Activated CD8-positive, alpha-beta T cell treated with anti-CD3 and anti-CD28 coated beads, Interleukin-2, amount 10 ng/mL, durations not matched to agents 7 days and 5 days (primary cell): ENCODE data around the gene IL34. TPM values are rescaled to one million over a fixed set of nuclear protein-coding genes. Genes with fewer than 3 reads are reported as not detected.
"Not testable (repeated sequence)": the region's sequence is repeated elsewhere in the genome, so short reads cannot be mapped to it uniquely, and the experiment has no call there.

Source experiments
- ATAC-seq: fragments of 150-1000 bp; cut with Tn5 transposase; one replicate; pipeline ENCODE4 v1.10.0; 2021; ENCODE audit warnings: moderate library complexity
- CTCF ChIA-PET: fragments of 350-600 bp; sonication (Branson Sonifier 250); formaldehyde crosslinking; loops from one replicate; lab custom pipeline; 2021; ENCODE audit warnings: antibody characterized with exemption; lab: Charles Lee
- POLR2A ChIA-PET: fragments of 350-600 bp; sonication (Branson Sonifier 250); formaldehyde crosslinking; loops from one replicate; lab custom pipeline; 2021; ENCODE audit warnings: antibody characterized with exemption; lab: Charles Lee
- DNase-seq: peaks from one replicate; pipeline ENCODE4 v3.0.0-alpha.2; 2020
- H3K27ac Mint-ChIP-seq: one replicate; pipeline ENCODE4 v1.8.0; 2021; ENCODE audit warnings: mild to moderate bottlenecking, mixed read lengths
- H3K27me3 Mint-ChIP-seq: one replicate; pipeline ENCODE4 v1.8.0; 2021; ENCODE audit warnings: low read depth, mixed read lengths
- H3K36me3 Mint-ChIP-seq: one replicate; pipeline ENCODE4 v1.8.0; 2021; ENCODE audit warnings: low read depth, mixed read lengths
- H3K4me1 Mint-ChIP-seq: one replicate; pipeline ENCODE4 v1.8.0; 2021; ENCODE audit warnings: low read depth, mixed read lengths
- H3K4me3 Mint-ChIP-seq: one replicate; pipeline ENCODE4 v1.8.0; 2021; ENCODE audit warnings: mild to moderate bottlenecking, mixed read lengths
- H3K9me3 Mint-ChIP-seq: one replicate; pipeline ENCODE4 v1.8.0; 2022; ENCODE audit warnings: mixed read lengths; ENCODE audit not compliant: insufficient read depth
- total RNA-seq, 2 experiments: library from RNA; stranded (reverse); gene quantifications; one replicate each; pipeline ENCODE4 v1.2.3, GENCODE V29; 2021

The IL34 gene
- total RNA-seq, 2 experiments from 2014 or later = 0.13 to 0.42 TPM

GRCh38 chr16:70634861-70635260, 11.5 kb upstream of the IL34 start:
- CTCF ChIA-PET = no interaction called here
- POLR2A ChIA-PET = no interaction called here

GRCh38 chr16:70635336-70636016, 10.9 kb upstream of the IL34 start:
- POLR2A ChIA-PET = no interaction called here
- peaks cover 8% of the 10 kb centered on the region for H3K27me3 Mint-ChIP-seq
- no peaks in the 10 kb centered on the region for H3K36me3 Mint-ChIP-seq
- H3K4me3 Mint-ChIP-seq = no peak overlapping the region
- CTCF ChIA-PET = interaction anchor here (1.2 kb wide), 1 partner anchor 19 kb away, joined by 3 read pairs; no protein-coding TSS in a partner anchor
- H3K4me1 Mint-ChIP-seq = no peaks in the 10 kb centered on the region
- H3K27ac Mint-ChIP-seq = no peak overlapping the region
- DNase-seq (no peak), ATAC-seq (no peak)
- H3K9me3 Mint-ChIP-seq = no peaks in the 10 kb centered on the region

More at GRCh38 chr16:70634861-70635260, 11.5 kb upstream of the IL34 start:
- Mint-ChIP-seq H3K4me1 (no peaks in the 10 kb centered on the region), H3K27ac (no peak overlapping the region), H3K9me3 (no peaks in the 10 kb centered on the region), H3K27me3 (peaks cover 8% of the 10 kb centered on the region), H3K4me3 (no peak overlapping the region), H3K36me3 (no peaks in the 10 kb centered on the region)
- no peak for ATAC-seq
- DNase-seq = no peak

- ATAC-seq = no peak
- CTCF ChIA-PET = interaction anchor here (0.6 to 1.5 kb wide), 3 partner anchors 12 to 114 kb away, joined by 3 read pairs; no protein-coding TSS in a partner anchor
- no peaks in the 10 kb centered on the region for H3K4me1 Mint-ChIP-seq
Observed at GRCh38 chr16:70638814-70639792, 7.3 kb upstream of the IL34 start.

GRCh38 chr16:70642633-70643032, 3.7 kb upstream of the IL34 start:
- ChIA-PET POLR2A (no interaction called here), CTCF (no interaction called here)
- H3K4me3 Mint-ChIP-seq = no peak overlapping the region
- H3K4me1 Mint-ChIP-seq = no peaks in the 10 kb centered on the region
- DNase-seq (no peak), ATAC-seq (no peak)
- peaks cover 12% of the 10 kb centered on the region for H3K27me3 Mint-ChIP-seq
- no peak overlapping the region for H3K27ac Mint-ChIP-seq
- H3K9me3 Mint-ChIP-seq = no peaks in the 10 kb centered on the region
- H3K36me3 Mint-ChIP-seq = no peaks in the 10 kb centered on the region

More at GRCh38 chr16:70638814-70639792, 7.3 kb upstream of the IL34 start:
- Mint-ChIP-seq H3K9me3 (no peaks in the 10 kb centered on the region), H3K4me3 (no peak overlapping the region), H3K27me3 (peaks cover 11% of the 10 kb centered on the region), H3K27ac (no peak overlapping the region), H3K36me3 (no peaks in the 10 kb centered on the region)
- DNase-seq = no peak
- POLR2A ChIA-PET = interaction anchor here (0.9 kb wide), 1 partner anchor 162 kb away, joined by 3 read pairs; no protein-coding TSS in a partner anchor

GRCh38 chr16:70643264-70643663, 3.1 kb upstream of the IL34 start:
- H3K4me1 Mint-ChIP-seq, DNase-seq, H3K27ac Mint-ChIP-seq, ATAC-seq, POLR2A ChIA-PET, H3K36me3 Mint-ChIP-seq, CTCF ChIA-PET, H3K4me3 Mint-ChIP-seq, H3K9me3 Mint-ChIP-seq: not testable (repeated sequence)
- H3K27me3 Mint-ChIP-seq = peaks cover 12% of the 10 kb centered on the region

GRCh38 chr16:70644763-70645597, 1.4 kb upstream of the IL34 start:
- no peaks in the 10 kb centered on the region for H3K4me1 Mint-ChIP-seq
- ChIA-PET CTCF (no interaction called here), POLR2A (no interaction called here)
- DNase-seq = no peak
- H3K4me3 Mint-ChIP-seq = no peak overlapping the region
- no peaks in the 10 kb centered on the region for H3K36me3 Mint-ChIP-seq
- no peak overlapping the region for H3K27ac Mint-ChIP-seq
- ATAC-seq = no peak
- peaks cover 12% of the 10 kb centered on the region for H3K27me3 Mint-ChIP-seq
- H3K9me3 Mint-ChIP-seq = no peaks in the 10 kb centered on the region

- Mint-ChIP-seq H3K27ac (no peak overlapping the region), H3K4me3 (no peak overlapping the region), H3K9me3 (no peaks in the 10 kb centered on the region), H3K36me3 (no peaks in the 10 kb centered on the region), H3K27me3 (peaks cover 3% of the 10 kb centered on the region), H3K4me1 (no peaks in the 10 kb centered on the region)
- ChIA-PET CTCF (no interaction called here), POLR2A (no interaction called here)
- ATAC-seq (no peak), DNase-seq (no peak)
Observed at GRCh38 chr16:70647441-70648359, 1.3 kb downstream of the IL34 start.

- Mint-ChIP-seq H3K36me3 (no peaks in the 10 kb centered on the region), H3K9me3 (no peaks in the 10 kb centered on the region), H3K27ac (no peak overlapping the region), H3K4me1 (peaks cover under 1% of the 10 kb centered on the region), H3K27me3 (peaks cover 2% of the 10 kb centered on the region), H3K4me3 (no peak overlapping the region)
- no peak for DNase-seq
- CTCF ChIA-PET = no interaction called here
- no peak for ATAC-seq
- POLR2A ChIA-PET = no interaction called here
Observed at GRCh38 chr16:70648606-70649005, 2.2 kb downstream of the IL34 start.

GRCh38 chr16:70649300-70649699, 2.9 kb downstream of the IL34 start:
- CTCF ChIA-PET = no interaction called here

GRCh38 chr16:70650216-70650615, 3.9 kb downstream of the IL34 start:
- Mint-ChIP-seq H3K27ac (no peak overlapping the region), H3K9me3 (no peaks in the 10 kb centered on the region), H3K27me3 (no peaks in the 10 kb centered on the region), H3K4me1 (peaks cover 5% of the 10 kb centered on the region), H3K36me3 (no peaks in the 10 kb centered on the region), H3K4me3 (no peak overlapping the region)
- no peak for ATAC-seq
- POLR2A ChIA-PET = no interaction called here
- no peak for DNase-seq
- CTCF ChIA-PET = no interaction called here

More at GRCh38 chr16:70649300-70649699, 2.9 kb downstream of the IL34 start:
- POLR2A ChIA-PET = no interaction called here
- H3K9me3 Mint-ChIP-seq = no peaks in the 10 kb centered on the region
- H3K27ac Mint-ChIP-seq = no peak overlapping the region
- no peak overlapping the region for H3K4me3 Mint-ChIP-seq
- DNase-seq = no peak
- ATAC-seq = no peak
- H3K36me3 Mint-ChIP-seq = no peaks in the 10 kb centered on the region
- H3K4me1 Mint-ChIP-seq = peaks cover 5% of the 10 kb centered on the region
- H3K27me3 Mint-ChIP-seq = no peaks in the 10 kb centered on the region
